Epithelial cell of esophagus (primary cell): ENCODE data around the gene BIN1.

ENCODE experiments used
- DNase-seq: peaks from one replicate; pipeline ENCODE4 v3.0.0; 2010; ENCODE audit warnings: low read depth
- H3K4me3 ChIP-seq: 2 replicates; pipeline ENCODE4 v1.5.1; 2011; ENCODE audit warnings: mild to moderate bottlenecking, low read length, control low read depth
- TF ChIP-seq, protein P1 (sequence below): IDR thresholded peaks from 2 replicates; pipeline ENCODE4 v1.5.1; 2011; ENCODE audit warnings: low read depth, mild to moderate bottlenecking, low read length, control low read depth, inconsistent platforms; ENCODE audit not compliant: insufficient read depth; ENCODE audit errors: missing control alignments

BIN1 gene

DNA sequence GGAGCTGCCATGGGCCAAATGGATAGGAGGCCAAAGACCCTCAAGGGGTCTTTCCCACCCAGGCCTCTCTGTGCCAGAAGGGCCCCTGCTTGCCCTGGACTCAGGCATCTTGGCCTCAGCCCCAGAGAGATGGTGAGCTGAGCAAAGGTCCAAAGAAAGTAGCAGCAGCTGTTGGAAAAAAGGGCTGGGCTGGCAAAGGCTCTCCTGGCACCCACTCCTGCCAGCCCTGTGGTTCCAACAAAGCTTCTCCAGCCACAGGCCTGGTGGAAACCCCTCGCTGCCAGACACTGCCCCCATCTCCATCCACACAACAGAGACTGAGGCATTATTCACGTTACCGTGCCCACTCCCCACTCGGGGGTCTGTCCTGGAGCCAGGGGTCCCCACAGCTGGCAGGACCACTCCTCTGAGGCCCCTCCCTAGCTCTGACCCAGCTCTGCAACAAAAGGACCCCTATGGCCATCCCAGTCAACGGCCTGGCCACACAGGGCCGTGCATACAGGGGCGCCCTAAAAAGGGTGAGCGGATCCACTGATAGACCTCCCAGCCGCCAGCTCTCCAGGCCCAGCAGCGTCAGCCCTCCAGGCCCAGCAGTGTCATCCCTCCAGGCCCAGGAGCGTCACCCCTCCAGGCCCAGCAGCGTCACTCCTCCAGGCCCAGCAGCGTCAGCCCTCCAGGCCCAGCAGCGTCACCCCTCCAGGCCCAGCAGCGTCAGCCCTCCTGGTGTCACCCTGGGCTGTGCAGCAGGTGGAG is 10.1 kb downstream of the BIN1 start:
- H3K4me3 ChIP-seq: no peak overlapping the region
- no peak for DNase-seq
- TF ChIP-seq, protein P1, sequence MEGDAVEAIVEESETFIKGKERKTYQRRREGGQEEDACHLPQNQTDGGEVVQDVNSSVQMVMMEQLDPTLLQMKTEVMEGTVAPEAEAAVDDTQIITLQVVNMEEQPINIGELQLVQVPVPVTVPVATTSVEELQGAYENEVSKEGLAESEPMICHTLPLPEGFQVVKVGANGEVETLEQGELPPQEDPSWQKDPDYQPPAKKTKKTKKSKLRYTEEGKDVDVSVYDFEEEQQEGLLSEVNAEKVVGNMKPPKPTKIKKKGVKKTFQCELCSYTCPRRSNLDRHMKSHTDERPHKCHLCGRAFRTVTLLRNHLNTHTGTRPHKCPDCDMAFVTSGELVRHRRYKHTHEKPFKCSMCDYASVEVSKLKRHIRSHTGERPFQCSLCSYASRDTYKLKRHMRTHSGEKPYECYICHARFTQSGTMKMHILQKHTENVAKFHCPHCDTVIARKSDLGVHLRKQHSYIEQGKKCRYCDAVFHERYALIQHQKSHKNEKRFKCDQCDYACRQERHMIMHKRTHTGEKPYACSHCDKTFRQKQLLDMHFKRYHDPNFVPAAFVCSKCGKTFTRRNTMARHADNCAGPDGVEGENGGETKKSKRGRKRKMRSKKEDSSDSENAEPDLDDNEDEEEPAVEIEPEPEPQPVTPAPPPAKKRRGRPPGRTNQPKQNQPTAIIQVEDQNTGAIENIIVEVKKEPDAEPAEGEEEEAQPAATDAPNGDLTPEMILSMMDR: no peak

- no peak overlapping the region for H3K4me3 ChIP-seq
- no peak for DNase-seq
- TF ChIP-seq, protein P1: no peak
Observed at GRCh38 chr2:127096280-127096679, 10.7 kb downstream of the BIN1 start.

- TF ChIP-seq, protein P1: no peak
- no peak overlapping the region for H3K4me3 ChIP-seq
- DNase-seq: no peak
Observed at GRCh38 chr2:127095784-127096183, 11.2 kb downstream of the BIN1 start.

DNA sequence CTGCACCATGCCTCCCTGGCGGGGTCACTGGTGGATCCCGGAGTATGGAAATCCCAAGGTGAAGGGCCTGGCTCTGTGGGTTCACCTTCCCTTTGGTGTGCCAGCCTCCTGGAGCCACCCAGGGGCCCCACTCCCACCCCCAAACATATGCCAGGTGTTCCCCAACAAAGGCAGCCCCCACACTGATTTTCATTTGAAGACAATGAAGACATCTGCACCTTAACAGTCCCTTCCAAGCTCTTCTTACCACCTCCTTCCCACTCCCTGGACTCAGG is 11.7 kb downstream of the BIN1 start:
- TF ChIP-seq, protein P1: no peak
- no peak for DNase-seq
- no peak overlapping the region for H3K4me3 ChIP-seq

DNA sequence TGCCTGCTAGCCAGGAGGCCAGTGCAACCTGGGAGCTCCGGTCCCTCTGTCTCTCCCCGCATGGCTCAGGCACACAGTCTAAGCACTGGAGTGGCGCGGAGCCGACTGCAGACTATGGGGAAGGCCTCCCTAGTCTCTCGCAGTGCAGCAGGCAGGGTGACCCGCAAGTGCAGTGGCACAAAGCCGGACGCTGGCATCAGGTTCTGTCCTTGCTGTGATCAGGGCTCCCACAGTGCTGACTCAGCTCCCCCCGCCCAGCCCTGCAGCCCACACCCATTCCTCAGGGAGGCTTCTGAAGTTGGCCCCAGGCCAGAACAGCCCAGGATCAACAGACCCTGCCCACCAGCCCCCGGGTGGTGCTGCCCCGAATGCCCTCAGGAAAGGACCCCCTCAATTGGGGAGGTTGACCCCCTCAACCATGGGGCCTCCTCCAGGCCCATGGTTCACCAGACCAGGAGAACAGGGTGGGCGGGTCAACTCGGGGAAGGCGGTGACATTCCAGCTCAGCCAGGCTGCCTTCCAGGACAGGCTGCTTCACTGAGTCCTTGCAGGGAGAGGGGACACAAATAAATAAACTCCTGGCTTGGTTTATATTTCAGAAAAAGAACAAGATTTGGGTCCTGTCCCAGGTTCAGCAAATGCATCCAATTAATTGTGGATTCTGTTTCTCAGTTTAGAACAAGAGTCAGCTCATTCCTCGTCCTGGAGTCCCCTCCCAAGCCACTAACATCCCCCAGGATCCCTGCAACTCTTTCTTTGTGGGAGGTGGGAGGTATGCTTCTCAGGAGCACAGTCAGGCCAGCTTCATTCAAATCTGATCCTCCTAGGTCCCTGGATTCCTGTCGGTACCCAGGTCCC is 12.2 kb downstream of the BIN1 start:
- peak; percentile 21 for DNase-seq
- TF ChIP-seq, protein P1: no peak
- no peak overlapping the region for H3K4me3 ChIP-seq

GRCh38 chr2:127093648-127094210 is 13.2 kb downstream of the BIN1 start:
- H3K4me3 ChIP-seq: no peak overlapping the region

More at GRCh38 chr2:127093648-127094210, 13.2 kb downstream of the BIN1 start:
- TF ChIP-seq, protein P1: no peak
- no peak for DNase-seq
